Measurements from ENCODE around the gene ZNF296. TPM values are rescaled to one million over a fixed set of nuclear protein-coding genes. Genes with fewer than 3 reads are reported as not detected.

The ZNF296 gene
- total and polyA plus RNA-seq, 2 of the 13 experiments (the other 11 are each of a cell fraction or from before 2014, with no cell fraction given): 0.26 to 0.62 TPM

DNA sequence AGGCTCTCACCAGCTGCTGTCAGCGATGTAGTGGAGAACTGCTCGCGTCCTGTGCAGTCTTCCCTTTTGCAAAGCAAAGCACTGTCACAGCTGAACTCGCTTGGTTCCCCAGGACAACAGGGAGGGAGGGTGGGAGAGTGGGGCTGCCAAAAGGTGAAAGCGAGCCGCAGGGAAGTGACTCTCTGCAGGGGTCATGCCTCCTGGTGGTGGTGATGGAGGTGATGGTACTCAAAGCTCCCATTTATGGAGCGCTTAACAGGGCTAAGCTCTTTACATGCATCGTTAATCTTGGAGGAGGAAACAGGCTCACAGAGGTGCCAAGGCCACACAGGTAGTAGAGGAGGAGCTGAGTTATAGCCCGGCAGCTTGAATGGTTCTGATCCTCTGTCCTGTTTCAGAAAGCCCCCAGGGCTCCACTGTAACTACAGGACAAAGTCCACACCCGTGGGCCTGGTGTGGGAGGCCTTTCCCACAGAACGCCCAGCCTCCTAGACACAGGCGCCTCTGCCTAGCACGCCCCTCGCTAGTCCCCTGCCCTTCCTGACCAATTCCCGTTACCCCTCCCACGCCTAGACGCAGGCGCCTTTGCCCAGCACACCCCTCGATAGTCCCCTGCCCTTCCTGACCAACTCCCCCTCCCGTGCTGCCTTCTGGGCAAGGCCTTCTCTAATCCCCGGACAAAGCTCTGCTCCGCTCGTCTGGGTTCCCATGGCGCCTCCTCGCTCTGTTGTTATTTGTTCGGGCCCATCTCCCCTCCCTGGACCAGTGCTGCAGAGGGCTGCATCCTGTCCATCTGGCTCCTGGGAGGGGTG, 27.4 kb upstream of the ZNF296 start (continued):
- TF ChIP-seq MED1 (CRISPR knock-in tag; IDR thresholded peaks at IDR 0.05) (peak; percentile 30; the same call in 1 of the 2 replicates), IKZF4 (CRISPR knock-in tag; IDR thresholded peaks at IDR 0.05; ENCODE audit: borderline replicate concordance, low read depth, not compliant biosample characterization) (no peak), LBX2 (CRISPR knock-in tag; IDR thresholded peaks at IDR 0.05; ENCODE audit: borderline replicate concordance) (no peak), ZFP37 (CRISPR knock-in tag; IDR thresholded peaks at IDR 0.05; ENCODE audit: borderline replicate concordance) (no peak), ZNF20 (CRISPR knock-in tag; IDR thresholded peaks at IDR 0.05) (no peak), ZNF83 (CRISPR knock-in tag; IDR thresholded peaks at IDR 0.05; ENCODE audit: borderline replicate concordance) (no peak), CEBPZ (IDR thresholded peaks at IDR 0.05; ENCODE audit: low read length) (no peak), ARID2 (CRISPR knock-in tag; IDR thresholded peaks at IDR 0.05; ENCODE audit: borderline replicate concordance) (no peak), NR2C2 (CRISPR knock-in tag; IDR thresholded peaks at IDR 0.05; ENCODE audit: borderline replicate concordance) (peak; percentile 30; the same call in 1 of the 2 replicates), ZNF883 (CRISPR knock-in tag; IDR thresholded peaks at IDR 0.05; ENCODE audit: not compliant biosample characterization) (no peak), ZNF879 (CRISPR knock-in tag; IDR thresholded peaks at IDR 0.05) (no peak), ELF1 (CRISPR knock-in tag; IDR thresholded peaks at IDR 0.05) (no peak), FOXM1 (CRISPR knock-in tag; IDR thresholded peaks at IDR 0.05) (no peak), ATM (IDR thresholded peaks at IDR 0.05; ENCODE audit: borderline replicate concordance) (no peak)
- TF ChIP-seq, protein P1, sequence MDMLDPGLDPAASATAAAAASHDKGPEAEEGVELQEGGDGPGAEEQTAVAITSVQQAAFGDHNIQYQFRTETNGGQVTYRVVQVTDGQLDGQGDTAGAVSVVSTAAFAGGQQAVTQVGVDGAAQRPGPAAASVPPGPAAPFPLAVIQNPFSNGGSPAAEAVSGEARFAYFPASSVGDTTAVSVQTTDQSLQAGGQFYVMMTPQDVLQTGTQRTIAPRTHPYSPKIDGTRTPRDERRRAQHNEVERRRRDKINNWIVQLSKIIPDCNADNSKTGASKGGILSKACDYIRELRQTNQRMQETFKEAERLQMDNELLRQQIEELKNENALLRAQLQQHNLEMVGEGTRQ (IDR thresholded peaks at IDR 0.05; ENCODE audit: low read depth, low read length): no peak
- TF ChIP-seq, protein P1 (CRISPR knock-in tag; IDR thresholded peaks at IDR 0.05; ENCODE audit: borderline replicate concordance): no peak
- TF ChIP-seq, protein P2, sequence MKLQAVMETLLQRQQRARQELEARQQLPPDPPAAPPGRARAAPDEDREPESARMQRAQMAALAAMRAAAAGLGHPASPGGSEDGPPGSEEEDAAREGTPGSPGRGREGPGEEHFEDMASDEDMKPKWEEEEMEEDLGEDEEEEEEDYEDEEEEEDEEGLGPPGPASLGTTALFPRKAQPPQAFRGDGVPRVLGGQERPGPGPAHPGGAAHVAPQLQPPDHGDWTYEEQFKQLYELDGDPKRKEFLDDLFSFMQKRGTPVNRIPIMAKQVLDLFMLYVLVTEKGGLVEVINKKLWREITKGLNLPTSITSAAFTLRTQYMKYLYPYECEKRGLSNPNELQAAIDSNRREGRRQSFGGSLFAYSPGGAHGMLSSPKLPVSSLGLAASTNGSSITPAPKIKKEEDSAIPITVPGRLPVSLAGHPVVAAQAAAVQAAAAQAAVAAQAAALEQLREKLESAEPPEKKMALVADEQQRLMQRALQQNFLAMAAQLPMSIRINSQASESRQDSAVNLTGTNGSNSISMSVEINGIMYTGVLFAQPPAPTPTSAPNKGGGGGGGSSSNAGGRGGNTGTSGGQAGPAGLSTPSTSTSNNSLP (IDR thresholded peaks at IDR 0.05; ENCODE audit: low read depth, low read length): no peak
- TF ChIP-seq, protein P3, sequence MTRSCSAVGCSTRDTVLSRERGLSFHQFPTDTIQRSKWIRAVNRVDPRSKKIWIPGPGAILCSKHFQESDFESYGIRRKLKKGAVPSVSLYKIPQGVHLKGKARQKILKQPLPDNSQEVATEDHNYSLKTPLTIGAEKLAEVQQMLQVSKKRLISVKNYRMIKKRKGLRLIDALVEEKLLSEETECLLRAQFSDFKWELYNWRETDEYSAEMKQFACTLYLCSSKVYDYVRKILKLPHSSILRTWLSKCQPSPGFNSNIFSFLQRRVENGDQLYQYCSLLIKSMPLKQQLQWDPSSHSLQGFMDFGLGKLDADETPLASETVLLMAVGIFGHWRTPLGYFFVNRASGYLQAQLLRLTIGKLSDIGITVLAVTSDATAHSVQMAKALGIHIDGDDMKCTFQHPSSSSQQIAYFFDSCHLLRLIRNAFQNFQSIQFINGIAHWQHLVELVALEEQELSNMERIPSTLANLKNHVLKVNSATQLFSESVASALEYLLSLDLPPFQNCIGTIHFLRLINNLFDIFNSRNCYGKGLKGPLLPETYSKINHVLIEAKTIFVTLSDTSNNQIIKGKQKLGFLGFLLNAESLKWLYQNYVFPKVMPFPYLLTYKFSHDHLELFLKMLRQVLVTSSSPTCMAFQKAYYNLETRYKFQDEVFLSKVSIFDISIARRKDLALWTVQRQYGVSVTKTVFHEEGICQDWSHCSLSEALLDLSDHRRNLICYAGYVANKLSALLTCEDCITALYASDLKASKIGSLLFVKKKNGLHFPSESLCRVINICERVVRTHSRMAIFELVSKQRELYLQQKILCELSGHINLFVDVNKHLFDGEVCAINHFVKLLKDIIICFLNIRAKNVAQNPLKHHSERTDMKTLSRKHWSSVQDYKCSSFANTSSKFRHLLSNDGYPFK (CRISPR knock-in tag; IDR thresholded peaks at IDR 0.05; ENCODE audit: borderline replicate concordance): no peak
